ENCODE measurements around the gene CACNA2D3.

DNA sequence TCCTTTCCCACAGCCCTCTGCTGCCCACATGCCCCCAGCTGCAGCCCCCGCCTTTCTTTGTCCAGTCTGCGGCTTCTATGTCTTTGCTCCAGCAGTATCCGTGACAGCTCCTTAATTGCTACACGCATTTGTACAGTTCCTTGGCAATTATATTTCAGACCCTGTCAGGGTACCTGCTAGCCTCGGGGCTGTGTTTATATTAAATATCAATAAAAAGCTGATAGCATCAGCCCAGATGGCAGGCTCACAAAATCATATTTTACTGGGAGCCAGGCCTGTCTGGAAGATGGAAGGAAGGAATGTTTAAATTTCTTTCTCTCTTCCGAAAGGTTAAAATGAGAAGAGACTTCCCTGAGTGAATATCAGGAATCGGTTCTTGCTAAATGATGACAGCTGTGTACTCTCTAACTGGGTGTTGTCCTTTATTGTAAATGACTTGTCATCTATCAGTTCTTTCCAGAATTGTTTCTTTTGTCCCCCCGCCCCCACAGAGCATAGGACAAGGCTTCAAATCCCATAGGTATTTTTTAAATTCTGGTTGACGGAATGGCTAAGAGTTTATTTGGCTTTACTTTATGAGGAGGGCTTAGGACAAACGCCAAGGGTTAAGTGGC, 427.4 kb downstream of the CACNA2D3 start:
- TF ChIP-seq, protein P1, sequence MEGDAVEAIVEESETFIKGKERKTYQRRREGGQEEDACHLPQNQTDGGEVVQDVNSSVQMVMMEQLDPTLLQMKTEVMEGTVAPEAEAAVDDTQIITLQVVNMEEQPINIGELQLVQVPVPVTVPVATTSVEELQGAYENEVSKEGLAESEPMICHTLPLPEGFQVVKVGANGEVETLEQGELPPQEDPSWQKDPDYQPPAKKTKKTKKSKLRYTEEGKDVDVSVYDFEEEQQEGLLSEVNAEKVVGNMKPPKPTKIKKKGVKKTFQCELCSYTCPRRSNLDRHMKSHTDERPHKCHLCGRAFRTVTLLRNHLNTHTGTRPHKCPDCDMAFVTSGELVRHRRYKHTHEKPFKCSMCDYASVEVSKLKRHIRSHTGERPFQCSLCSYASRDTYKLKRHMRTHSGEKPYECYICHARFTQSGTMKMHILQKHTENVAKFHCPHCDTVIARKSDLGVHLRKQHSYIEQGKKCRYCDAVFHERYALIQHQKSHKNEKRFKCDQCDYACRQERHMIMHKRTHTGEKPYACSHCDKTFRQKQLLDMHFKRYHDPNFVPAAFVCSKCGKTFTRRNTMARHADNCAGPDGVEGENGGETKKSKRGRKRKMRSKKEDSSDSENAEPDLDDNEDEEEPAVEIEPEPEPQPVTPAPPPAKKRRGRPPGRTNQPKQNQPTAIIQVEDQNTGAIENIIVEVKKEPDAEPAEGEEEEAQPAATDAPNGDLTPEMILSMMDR (IDR thresholded peaks at IDR 0.05) = no peak
- TF ChIP-seq POLR2A (IDR thresholded peaks at IDR 0.05) = no peak

All from lower leg skin (tissue), 3 donors.